CD4-positive, alpha-beta T cell treated with Interleukin-4 for 4 hours (primary cell): Measurements from ENCODE around the gene ADCY3.
A peak's percentile ranks its signal among the peaks of the same experiment; 100 is the strongest.

ENCODE experiments used
- DNase-seq: peaks from one replicate; pipeline ENCODE4 v3.0.0-alpha.2; 2020

ADCY3 gene

GRCh38 chr2:24924732-24925131 lies 4.7 kb upstream of the ADCY3 start:
- DNase-seq: no peak

- no peak for DNase-seq
Measured at GRCh38 chr2:24924266-24924665, 4.2 kb upstream of the ADCY3 start.

GRCh38 chr2:24923106-24923505 lies 3.1 kb upstream of the ADCY3 start:
- DNase-seq: no peak

GRCh38 chr2:24922556-24922955 lies 2.5 kb upstream of the ADCY3 start:
- no peak for DNase-seq

GRCh38 chr2:24920809-24921441 lies 888 bp upstream of the ADCY3 start:
- peak; percentile 12 for DNase-seq

GRCh38 chr2:24919506-24920097 lies 435 bp downstream of the ADCY3 start:
- DNase-seq: no peak

GRCh38 chr2:24919037-24919505 lies 966 bp downstream of the ADCY3 start:
- peak; percentile 67 for DNase-seq

GRCh38 chr2:24918326-24919036 lies 1.6 kb downstream of the ADCY3 start:
- no peak for DNase-seq

- DNase-seq: no peak
Measured at GRCh38 chr2:24917731-24918325, 2.2 kb downstream of the ADCY3 start.

- DNase-seq: no peak
Measured at GRCh38 chr2:24917086-24917485, 3.0 kb downstream of the ADCY3 start.

GRCh38 chr2:24915796-24916195 lies 4.2 kb downstream of the ADCY3 start:
- DNase-seq: no peak

- DNase-seq: no peak
Measured at GRCh38 chr2:24915175-24915574, 4.9 kb downstream of the ADCY3 start.

- no peak for DNase-seq
Measured at GRCh38 chr2:24914713-24915112, 5.3 kb downstream of the ADCY3 start.

- no peak for DNase-seq
Measured at GRCh38 chr2:24913911-24914310, 6.1 kb downstream of the ADCY3 start.

- DNase-seq: no peak
Measured at GRCh38 chr2:24912986-24913385, 7.1 kb downstream of the ADCY3 start.

- DNase-seq: no peak
Measured at GRCh38 chr2:24912523-24912922, 7.5 kb downstream of the ADCY3 start.

GRCh38 chr2:24910245-24910644 lies 9.8 kb downstream of the ADCY3 start:
- no peak for DNase-seq

- DNase-seq: no peak
Measured at GRCh38 chr2:24909555-24910177, 10.4 kb downstream of the ADCY3 start.

- DNase-seq: no peak
Measured at GRCh38 chr2:24908461-24908901, 11.6 kb downstream of the ADCY3 start.

- no peak for DNase-seq
Measured at GRCh38 chr2:24907116-24907515, 12.9 kb downstream of the ADCY3 start.

GRCh38 chr2:24906466-24906865 lies 13.6 kb downstream of the ADCY3 start:
- no peak for DNase-seq

GRCh38 chr2:24903161-24904103 lies 16.6 kb downstream of the ADCY3 start:
- no peak for DNase-seq
